ENCODE results near the gene SETD6.
"Not testable (repeated sequence)": the region's sequence is repeated elsewhere in the genome, so short reads cannot be mapped to it uniquely, and the experiment has no call there.

Gene SETD6

DNA sequence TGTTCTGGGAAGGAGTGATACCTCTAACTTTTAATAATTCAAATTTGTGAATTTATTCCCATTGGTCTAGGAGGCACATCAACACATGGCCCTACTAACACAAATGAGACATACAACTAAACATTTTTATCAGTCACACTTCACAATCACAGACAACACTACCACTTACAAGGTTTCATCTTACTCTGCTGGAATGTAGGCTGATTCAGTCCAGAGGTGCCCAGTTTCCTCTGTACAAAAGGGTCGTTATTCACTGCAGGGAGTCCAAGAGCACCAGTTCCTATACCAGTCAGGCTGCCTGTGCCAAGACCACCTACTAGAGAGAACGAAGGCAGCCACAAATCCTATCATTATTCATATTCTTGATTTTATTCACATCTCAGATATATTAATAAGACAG is 41.4 kb downstream of the SETD6 start:
- no peak for DNase-seq (ENCODE audit: low spot score)
- no peak for TF ChIP-seq CTCF (IDR thresholded peaks at IDR 0.05; ENCODE audit: extremely low read depth, insufficient read depth, missing control alignments)
- in situ Hi-C loops (cut with MboI; ENCODE audit: low pct_unique_long_range_greater_than_20kb, low sequenced_read_pairs, unreplicated experiment), result no loop called here

- in situ Hi-C loops (cut with MboI; ENCODE audit: low pct_unique_long_range_greater_than_20kb, low sequenced_read_pairs, unreplicated experiment), result no loop called here
- DNase-seq (ENCODE audit: low spot score), result no peak
- no peak for TF ChIP-seq CTCF (IDR thresholded peaks at IDR 0.05; ENCODE audit: extremely low read depth, insufficient read depth, missing control alignments)
These were observed 47.9 kb downstream of the SETD6 start for GRCh38 chr16:58563235-58563634.

- in situ Hi-C loops (cut with MboI; ENCODE audit: low pct_unique_long_range_greater_than_20kb, low sequenced_read_pairs, unreplicated experiment), result no loop called here
- DNase-seq (ENCODE audit: low spot score), result no peak
- TF ChIP-seq CTCF (IDR thresholded peaks at IDR 0.05; ENCODE audit: extremely low read depth, insufficient read depth, missing control alignments), result no peak
These were observed 48.5 kb downstream of the SETD6 start for GRCh38 chr16:58563775-58564174.

DNA sequence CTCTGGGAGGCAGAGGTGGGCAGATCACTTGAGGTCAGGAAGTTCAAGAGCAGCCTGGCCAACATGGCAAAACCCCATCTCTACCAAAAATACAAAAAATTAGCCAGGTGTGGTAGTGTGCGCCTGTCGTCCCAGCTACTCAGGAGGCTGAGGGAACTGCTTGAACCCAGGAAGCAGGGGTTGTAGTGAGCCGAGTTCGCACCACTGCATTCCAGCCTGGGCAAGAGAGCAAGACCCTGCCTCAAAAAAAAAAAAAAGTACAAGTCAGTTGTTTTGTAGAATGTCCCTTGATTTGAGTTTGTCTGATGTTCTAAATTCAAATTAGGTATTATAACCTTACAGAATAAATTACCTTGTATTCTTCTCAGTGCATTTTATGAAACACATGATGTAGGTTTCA is 50.4 kb downstream of the SETD6 start:
- in situ Hi-C loops (cut with MboI; ENCODE audit: low pct_unique_long_range_greater_than_20kb, low sequenced_read_pairs, unreplicated experiment); DNase-seq (ENCODE audit: low spot score): not testable (repeated sequence)
